Sigmoid colon (tissue), 4 donors: ENCODE measurements around the gene BACE1-AS.

Experiments used
- CTCF ChIP-seq, 4 experiments: fragments of 450-650 bp in 3 of 4; fragments of 200-600 bp in 1 of 4; IDR thresholded peaks; one replicate each; pipeline ENCODE4 v1.5.1; 2016 to 2019; ENCODE audit warnings: antibody characterized with exemption in 4 of 4, mild to moderate bottlenecking in 3 of 4, moderate library complexity in 2 of 4
- EP300 ChIP-seq, 4 donors: sonication (generic); formaldehyde crosslinking; IDR thresholded peaks; one replicate each; pipeline ENCODE4 v1.6.1; 2017; ENCODE audit warnings: antibody characterized with exemption in 4 of 4
- POLR2A ChIP-seq, 2 donors: fragments of 450-650 bp; IDR thresholded peaks; one replicate each; pipeline ENCODE4 v1.6.1; 2016; ENCODE audit warnings: antibody characterized with exemption in 2 of 2, mild to moderate bottlenecking in 2 of 2, moderate library complexity in 2 of 2

GRCh38 chr11:117337076-117337475 is 45.9 kb downstream of the BACE1-AS start:
- TF ChIP-seq CTCF (IDR thresholded peaks at IDR 0.05) (no peak), EP300 (IDR thresholded peaks at IDR 0.05) (no peak), POLR2A (IDR thresholded peaks at IDR 0.05) (no peak)
